ENCODE results near the gene BEX4.
"Not testable (repeated sequence)": the region's sequence is repeated elsewhere in the genome, so short reads cannot be mapped to it uniquely, and the experiment has no call there.

BEX4 gene, protein sequence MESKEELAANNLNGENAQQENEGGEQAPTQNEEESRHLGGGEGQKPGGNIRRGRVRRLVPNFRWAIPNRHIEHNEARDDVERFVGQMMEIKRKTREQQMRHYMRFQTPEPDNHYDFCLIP

DNA sequence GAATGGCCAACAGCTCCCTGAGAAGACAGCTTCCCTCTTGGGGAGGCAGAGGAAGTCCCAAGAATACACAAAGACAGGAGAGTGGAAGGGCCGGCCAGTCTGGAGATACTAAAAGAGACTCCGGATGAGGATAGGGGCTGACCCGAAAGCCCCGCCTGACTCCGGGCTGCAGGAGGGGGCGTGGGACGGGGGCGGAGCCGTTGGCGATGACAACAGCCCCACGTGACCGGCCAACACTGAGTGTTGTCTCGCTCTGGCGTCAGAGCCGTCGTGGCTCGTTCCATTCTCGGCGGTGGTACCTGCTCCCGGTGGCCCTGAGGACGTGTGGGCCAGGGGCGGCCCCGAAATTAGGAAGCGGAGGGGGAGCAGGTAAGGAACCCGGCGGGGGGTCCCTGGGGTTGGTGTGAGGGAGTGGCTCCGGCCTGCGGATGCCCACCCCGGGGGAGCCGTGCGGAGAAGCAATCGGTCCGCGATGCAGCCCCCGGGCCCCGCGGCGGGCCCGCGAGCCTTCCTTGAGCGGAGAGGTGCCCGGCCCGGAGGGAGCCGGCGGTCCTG lies at the start of gene BEX4:
Gene BEX4, plus strand, starts transcription at position 239 of the 555 bp plus-strand sequence. CDS start 1,046 bp downstream, outside the sequence.
- peak; percentile 58 for DNase-seq

DNA sequence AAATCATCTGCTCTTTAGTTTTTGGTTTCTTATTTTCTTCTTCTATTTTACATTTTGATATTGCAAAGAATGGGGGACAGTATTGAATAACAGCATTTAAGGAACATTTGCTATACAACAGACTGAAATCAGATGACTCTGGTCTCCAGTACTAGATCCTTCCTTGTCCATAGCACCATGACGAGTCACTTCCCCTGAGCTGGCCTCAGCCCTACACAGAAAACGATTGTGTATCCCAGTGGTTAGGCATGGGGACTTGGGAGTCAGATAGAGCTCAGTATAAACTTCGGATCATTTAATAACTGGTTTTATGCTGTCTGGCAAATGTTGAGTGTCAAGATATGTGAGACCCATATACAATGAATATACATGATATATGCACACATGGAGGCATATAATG lies 44.7 kb upstream of the BEX4 start:
- no peak for DNase-seq

DNA sequence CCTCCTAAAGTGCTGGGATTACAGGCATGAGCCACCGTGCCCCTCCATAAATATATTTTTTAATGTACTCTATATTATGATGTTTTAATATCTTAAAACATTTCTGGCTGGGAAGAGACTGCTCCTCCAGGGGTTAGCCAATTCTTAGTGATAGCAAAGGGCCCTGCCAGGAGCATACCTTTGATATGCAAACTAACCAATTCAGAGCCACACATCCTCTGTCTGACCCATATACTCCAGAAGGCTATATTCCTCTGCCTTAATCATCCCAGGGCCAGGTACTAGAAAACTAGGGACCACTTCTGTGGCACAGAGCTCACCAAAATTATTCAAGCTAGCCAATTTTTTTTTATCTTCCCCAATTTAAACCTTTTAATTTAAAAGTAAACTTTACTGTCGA lies 43.6 kb upstream of the BEX4 start:
- no peak for DNase-seq

DNA sequence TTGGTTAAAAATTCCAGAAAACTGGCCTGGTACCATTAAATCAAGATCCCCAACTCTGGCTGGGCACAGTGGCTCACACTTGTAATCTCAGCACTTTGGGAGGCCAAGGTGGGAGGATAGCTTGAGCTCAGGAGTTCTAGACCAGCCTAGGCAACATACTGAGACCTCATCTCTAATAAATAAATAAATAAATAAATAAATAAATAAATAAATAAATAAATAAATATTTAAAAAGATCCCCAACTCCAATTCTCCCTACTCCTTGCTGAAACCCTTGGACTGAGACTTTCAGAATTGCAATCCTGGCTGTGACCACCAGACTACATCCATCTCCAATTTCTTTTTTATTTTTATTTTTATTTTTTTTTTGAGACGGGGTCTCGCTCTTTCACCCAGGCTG lies 39.7 kb upstream of the BEX4 start:
- DNase-seq: not testable (repeated sequence)

DNA sequence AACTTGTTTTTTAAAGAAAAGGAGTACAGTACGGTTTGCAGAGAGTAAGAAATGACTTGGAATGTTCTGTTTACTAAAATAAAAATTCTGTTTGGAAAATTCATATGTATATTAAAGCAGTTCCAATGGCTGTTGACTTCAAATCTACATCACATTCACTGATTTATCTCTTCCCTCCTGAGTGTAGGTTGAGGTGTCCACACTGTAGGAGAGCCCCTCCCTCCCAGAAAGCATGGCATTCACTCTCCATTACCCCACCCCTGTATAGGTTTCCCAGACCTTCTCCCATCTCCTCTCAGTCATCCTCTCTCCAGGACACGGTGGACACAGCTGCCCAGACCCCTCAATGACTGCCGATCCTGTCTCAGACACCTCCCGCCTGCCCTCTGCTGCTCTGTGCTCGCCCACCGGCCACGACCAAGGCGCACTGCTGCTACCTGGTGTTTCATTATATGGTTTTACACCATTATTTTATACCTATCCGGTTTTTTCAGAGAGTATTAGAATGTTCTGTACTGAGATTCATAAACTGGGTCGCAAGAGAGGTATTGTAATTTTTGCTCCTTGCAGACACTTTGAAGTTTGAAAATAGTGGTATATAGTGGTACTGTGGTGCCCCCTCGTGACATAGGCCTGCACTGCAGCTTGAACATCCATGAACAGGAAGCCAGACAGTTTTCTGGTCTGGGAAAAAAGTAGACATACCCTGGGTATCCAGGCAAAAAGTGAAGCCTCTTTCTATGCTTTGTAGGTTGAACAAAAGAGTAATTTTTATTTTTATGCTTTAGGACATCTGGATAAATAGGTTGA lies 38.8 kb upstream of the BEX4 start:
- DNase-seq: no peak

DNA sequence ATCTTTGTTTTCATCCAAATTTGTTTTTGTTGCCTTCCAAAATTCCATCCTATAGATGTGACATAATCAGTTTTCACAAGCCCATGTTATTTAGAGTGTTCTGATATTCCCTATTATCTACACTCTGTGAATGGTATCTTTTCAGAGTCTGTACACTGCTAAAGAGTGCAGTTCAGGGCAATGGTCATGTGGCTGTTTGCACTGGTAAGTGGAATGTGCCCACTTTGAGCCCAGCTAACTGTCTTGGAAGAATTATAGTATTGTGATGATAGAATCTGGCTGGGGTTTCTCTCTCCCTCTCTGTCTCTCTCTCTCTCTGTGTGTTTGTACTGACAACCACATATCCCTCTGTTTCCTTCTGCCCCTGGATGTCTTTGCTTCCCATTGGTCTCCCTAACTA lies 37.4 kb upstream of the BEX4 start:
- no peak for DNase-seq

DNA sequence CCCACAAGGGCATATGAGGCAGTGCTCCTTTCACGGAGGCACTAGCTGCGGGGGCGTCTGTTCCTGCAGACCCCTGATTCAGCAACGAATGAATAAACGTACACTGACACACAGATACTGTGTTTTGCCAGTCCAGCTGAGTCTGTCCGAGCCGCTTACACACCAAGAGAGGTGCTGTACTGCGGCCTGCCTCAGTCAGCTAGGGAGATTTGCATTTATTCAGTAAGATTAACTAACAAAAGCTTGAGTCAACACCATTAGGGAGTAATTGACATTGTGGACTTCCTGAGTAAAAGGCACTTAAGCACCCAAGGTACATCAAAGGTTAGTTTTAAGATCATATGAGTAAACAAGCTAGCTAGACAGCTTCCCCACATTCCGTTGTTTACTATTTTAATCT lies 31.0 kb upstream of the BEX4 start:
- peak; percentile 15 for DNase-seq

DNA sequence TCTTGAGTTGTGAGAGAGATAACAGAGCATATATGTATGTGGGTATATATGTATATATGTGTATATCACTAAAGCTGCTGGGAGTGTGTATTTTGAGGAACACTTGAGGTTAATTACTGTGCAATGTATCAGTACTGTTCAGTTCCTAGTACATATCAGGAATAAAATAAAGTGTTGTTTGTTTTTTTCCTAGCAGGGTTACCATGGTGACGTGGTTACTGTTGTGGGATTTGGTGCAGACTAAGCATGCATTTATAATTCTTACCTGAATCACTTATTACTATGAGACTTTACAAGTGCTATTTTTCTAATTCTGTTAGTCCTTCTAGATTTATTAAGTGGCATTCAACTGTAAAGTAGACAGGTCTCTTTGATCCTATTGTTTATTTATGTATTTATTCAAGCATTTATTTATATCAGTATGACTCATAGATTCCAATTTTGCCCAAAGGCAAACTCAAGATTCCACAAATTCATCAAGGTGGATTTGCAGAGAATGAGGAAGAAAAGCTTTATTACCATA lies 26.9 kb upstream of the BEX4 start:
- DNase-seq: no peak

DNA sequence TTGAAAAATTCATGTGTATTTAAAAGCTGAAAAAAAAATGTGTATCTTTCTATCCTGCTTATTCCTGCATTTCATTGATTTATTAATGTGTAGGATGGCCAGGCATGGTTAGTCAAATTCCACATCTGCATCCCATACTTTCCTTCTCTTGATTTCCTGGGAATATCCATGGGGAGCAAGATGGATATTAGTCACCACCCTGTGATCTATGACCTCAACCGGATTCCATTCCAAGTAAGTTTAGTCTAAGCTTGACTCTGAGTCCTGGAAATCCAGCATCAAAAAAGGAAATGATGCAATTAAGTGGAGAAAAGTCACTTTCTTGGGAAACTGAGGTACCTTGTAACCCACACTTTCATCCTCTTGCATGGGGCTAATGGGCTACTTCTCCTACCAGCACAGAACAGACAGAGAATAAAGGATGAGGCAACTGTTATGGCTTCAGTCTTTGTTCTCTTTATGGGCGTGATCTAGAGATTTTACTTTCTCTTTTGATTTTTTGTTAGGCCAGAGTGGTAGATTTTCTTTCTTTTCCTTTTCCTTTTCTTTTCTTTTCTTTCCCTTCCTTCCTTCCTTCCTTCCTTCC lies 17.1 kb upstream of the BEX4 start:
- DNase-seq: no peak

DNA sequence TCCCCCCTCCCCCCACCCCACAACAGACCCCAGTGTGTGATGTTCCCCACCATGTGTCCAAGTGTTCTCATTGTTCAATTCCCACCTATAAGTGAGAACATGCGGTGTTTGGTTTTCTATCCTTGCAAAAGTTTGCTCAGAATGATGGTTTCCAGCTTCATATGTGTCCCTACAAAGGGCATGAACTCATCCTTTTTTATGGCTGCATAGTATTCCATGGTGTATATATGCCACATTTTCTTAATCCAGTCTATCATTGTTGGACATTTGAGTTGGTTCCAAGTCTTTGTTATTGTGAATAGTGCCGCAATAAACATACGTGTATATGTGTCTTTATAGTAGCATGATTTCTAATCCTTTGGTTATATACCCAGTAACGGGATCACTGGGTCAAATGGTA lies 16.2 kb upstream of the BEX4 start:
- not testable (repeated sequence) for DNase-seq

DNA sequence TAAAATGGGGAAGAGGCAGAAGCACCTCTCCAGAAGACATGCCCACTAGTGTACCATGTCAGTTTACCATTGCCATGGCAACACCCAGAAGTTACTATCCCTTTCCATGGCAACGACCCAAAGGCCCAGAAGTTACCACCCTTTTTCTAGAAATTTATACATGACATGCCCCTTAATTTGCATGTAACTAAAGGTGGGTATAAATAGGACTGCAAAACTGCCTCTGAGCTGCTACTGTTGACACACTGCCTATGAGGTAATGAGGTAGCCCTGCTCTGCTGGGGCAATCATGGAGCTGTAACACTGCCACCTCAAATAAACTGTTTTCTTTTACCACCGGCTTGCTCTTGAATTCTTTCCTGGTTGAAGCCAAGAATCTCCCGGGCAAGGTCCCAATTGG lies 13.9 kb upstream of the BEX4 start:
- DNase-seq: no peak

DNA sequence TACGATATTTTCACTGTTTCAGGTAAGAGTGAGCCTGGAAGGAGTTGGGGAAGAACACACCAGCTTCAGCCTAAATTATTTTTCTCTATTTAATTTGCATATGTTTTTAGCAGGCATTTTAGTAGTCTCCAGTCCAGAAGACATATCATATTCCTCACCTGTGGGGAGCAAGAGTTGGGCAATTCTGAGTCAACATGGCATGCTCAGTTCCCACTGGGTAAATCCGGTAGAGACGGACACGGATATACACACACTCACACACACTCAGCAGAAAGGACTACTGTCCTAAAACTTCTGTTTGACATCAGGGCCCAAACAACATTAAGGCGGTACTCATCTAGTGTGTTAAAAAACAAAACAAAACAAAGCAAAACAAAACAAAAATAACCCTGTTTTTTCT lies 4.9 kb upstream of the BEX4 start:
- DNase-seq: no peak

DNA sequence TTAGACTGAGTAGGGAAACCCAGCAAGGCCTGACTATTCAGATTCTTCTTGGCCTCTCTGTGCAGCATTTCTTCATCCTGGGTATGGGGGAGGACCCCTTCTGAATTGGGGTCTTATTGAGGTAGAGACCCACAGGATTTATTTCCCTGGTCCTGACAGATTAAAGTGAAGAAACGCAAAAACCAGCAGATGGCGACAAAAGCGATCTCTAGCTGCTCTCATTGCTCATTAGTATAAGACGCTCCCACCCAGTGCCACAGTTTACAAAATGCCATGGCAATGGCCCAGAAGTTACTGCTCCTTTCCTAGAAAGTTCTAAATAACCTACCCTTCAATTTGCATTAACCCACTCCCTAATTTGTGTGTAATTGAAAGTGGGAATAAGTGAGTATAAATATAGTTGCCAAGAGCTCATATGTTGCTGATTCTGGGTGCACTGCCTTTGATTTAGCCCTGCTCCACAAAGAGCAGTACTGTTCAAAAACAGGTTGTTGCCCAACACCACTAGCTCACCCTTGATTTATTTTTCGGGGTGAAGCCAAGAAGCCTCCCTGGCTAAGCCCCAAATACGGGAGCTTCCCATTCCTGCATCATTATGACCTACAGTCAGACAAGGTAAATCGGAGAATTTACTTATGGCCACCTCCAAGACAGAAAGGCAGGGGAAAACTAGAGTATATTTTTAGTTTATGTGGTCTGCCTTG lies 3.7 kb upstream of the BEX4 start:
- no peak for DNase-seq

DNA sequence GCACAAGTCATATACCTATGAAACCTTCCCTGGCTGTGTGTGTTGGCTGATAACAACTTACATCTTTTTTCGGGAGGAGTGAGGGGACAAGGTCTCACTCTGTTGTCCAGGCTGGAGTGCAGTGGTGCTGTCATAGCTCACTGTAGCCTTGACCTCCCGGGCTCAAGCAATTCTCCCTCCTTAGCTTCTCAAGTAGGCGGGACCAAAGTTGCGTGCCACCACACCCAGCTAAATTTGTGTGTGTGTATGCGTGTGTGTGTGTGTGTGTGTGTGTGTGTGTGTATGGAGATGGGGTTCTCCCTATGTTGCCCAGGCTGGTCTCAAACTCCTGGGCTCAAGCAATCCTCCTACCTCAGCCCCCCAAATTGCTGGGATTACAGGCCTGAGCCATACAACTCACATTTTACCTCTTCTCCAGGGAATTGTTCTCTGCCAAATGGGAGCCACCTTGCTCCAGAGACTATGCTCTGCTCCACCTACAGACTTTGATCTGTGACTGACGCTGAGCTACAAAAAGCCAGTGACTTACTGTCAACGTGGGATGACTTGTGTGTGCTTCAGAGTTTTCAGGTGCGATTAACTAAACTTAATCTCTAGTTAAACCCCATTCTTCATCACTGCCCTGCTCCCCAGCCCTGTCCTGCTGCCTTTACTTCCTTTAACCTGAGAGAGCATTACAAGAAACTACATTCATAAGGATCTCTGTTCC lies 2.0 kb upstream of the BEX4 start:
- DNase-seq: no peak

DNA sequence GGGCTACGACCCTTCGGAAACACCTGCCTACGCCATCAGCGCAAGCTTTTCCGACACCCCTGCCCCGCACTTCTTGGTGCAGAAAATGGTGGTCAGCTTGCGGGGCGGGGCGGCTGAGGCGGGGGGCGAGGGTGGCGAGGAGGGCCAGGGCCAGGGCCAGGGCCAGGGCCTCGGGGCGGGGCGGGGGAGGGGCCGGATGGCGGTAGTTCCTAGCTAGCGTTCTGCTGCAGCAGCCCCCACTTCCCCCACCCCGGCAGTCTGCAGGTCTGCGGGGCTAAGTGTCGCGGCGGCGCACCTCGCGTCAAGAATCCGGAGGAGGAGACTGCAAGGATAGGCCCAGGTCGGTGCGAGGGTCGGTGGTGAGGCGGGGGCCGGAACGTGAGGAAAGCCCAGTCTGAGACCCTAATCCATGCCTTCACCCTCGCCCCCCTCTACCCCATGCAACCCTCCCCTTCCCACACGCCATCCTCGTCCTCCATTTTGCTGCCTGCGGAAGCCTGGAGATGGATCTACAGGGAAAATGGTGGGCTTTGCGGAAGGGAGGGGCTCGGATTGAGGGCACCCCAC lies 600 bp downstream of the BEX4 start:
- DNase-seq: no peak

DNA sequence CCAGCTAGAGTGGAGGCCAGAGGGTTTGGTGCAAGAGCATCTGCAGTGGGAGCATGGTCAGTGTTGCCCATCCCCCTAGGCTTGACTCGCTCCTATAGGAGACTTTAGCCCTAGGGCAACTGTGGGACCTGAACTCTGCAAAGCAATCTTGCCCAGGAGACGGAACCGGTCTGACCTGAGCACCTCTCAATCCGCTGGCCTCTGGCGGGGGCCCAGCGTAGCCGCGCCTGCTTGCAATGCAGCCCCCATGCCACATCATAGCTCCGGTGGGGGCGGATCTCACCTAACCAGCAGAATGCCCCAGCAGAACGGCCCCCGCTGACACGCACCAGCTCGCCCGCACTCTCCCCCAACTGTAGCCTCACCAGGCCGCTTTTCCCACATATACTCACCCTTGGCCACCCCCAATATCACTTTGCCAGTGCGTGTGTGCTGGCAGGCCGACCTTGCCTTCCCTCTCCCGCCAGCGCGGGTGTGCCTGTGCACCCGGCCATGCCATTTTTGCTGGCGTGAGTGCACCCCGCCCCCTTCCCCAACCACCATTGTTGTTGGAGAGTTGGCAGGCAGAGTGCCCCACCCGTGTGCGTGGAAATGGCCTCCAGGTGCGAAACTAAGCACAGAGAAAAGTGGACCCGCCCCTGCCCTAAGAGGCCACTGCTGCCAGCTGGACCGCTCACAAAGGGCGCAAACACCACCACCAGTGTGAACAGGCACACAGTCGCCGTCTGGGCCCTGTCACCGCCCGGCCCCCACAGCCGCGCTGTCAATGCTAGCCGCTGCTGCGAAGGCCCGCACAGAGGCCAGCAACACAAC lies 5.8 kb downstream of the BEX4 start:
- DNase-seq: no peak

DNA sequence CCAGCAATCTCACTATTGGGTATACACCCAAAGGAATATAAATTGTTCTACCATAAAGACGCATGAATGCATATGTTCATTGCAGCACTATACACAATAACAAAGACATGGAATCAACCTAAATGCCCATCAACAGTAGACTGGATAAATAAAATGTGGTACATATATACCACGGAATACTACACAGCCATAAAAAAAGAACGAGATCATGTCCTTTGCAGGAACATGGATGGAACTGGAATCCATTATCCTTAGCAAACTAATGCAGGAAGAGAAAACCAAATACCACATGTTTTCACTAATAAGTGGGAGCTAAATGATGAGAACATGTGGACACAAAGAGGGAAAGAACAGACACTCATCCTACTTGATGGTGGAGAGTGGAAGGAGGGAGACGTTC lies 11.0 kb downstream of the BEX4 start:
- DNase-seq: not testable (repeated sequence)

DNA sequence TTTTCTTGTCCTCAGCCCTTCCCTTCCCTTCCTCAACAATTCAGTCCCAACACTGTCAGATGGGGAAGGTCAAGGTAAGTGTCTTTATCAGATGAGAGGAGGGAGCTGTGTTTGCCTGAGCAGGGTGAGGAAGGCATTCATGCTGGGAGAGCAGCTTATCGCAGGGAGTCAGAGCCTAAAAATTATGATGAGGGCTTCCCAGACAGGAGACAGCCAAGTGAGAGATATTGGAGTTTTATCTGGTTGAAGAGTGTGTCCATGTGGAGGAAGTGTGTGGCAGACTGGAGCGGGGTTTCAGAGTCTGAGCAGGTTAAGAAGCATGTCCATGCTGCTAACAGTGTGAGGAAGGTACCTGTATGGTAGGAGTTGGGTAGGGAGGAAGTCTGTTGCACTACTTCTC lies 18.4 kb downstream of the BEX4 start:
- DNase-seq: no peak

DNA sequence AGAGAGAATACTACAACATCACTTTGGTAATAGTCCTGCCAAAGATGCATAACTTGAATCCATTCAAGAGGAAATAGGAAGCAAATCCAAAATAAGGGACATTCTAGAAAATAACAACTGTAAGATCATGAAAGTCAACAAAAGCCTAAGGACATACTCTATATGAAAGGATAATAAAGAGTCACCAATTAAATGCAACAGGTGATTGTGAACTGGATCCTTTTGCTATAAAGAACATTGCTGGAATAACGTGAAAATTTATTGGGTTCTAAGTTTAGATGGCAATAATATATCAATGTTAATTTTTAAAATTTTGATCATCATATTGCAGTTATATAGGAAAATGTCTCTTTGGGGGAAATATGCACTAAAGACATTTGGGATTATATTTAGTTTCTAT lies 20.0 kb downstream of the BEX4 start:
- DNase-seq: no peak

DNA sequence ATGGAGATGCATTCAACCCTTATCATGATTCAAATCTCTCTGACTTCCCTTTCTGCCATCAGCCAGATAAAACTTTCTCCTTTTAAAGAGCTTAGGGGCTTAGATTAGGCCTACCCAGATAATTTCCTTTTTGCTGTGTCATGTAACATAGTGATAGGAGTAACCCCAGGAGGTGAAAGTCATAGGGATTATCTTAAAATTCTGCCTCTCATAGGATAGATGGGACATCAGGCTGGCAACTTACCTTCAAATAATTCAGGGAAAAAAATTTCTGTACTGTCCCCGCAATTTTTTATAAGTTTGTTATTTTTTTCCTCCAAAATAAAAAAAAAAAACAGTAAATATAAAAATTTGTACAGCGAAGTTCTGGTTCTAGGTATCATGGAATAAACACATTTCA lies 20.7 kb downstream of the BEX4 start:
- DNase-seq: not testable (repeated sequence)

DNA sequence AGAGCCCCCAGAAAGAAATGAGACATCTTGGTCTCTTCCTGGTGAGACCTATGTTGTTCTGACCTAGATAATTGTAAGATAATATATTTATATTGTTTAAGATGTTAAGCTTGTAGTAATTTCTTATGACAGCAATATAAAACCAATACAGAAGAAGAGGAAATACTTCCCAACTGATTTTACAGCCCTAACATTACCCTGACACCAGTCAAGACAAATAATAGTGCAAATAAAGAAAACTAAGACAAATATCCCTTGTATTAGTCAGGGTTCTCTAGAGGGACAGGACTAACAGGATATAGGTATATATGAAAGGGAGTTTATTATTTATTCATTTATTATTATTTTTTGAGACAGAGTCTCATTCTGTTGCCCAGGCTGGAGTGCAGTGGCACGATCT lies 21.4 kb downstream of the BEX4 start:
- DNase-seq: no peak
